HCT116 (cell line): Measurements from ENCODE around the gene SPON1. TPM values are rescaled to one million over a fixed set of nuclear protein-coding genes. Genes with fewer than 3 reads are reported as not detected.

ENCODE experiments used
- ATAC-seq: fragments of 200-7000 bp; cut with Tn5 transposase; 2 replicates; pipeline ENCODE4 v1.9.1; 2020; ENCODE audit warnings: mild to moderate bottlenecking, moderate library complexity
- BruUV-seq: library from RNA; stranded (reverse); fragments of 400-500 nt; replicated peaks from 2 replicates; lab custom pipeline; 2021; lab: Mats Ljungman, UMichigan
- CTCF ChIA-PET: fragments of 300-600 bp; sonication (Branson Sonifier 250); formaldehyde crosslinking; loops from one replicate; lab custom pipeline; 2021; ENCODE audit warnings: antibody characterized with exemption; lab: Charles Lee
- POLR2A ChIA-PET: fragments of 300-600, 350-600 bp; sonication (Branson Sonifier 250); formaldehyde crosslinking; loops from one replicate; lab custom pipeline; 2021; ENCODE audit warnings: antibody characterized with exemption; lab: Charles Lee
- RAD21 ChIA-PET, 2 experiments: fragments of 300-600 bp; sonication (Branson Sonifier 250); formaldehyde crosslinking; loops; one replicate each; lab custom pipeline; 2023; ENCODE audit warnings: low total read pairs in 2 of 2; ENCODE audit not compliant: uncharacterized antibody in 2 of 2, unreplicated experiment in 2 of 2, low non-redundant PET in 1 of 2; lab: Charles Lee
- DNase-seq: peaks from one replicate; pipeline ENCODE4 v3.0.0-alpha.2; 2010; ENCODE audit warnings: low read depth, low spot score
- H2AFZ ChIP-seq: fragments of 200-600 bp; shearing (Covaris generic), sonication (generic); 2 replicates; pipeline ENCODE4 v1.6.1; 2017; ENCODE audit warnings: low read depth, mixed run types, mixed read lengths, antibody characterized with exemption, low read length; ENCODE audit not compliant: poor library complexity, severe bottlenecking
- H3K27ac ChIP-seq: 2 replicates; pipeline ENCODE4 v1.5.1; 2012; ENCODE audit warnings: low read depth, low read length
- H3K27me3 ChIP-seq: fragments of 200-600 bp; sonication (generic); 2 replicates; pipeline ENCODE4 v1.6.1; 2016; ENCODE audit warnings: mixed run types, low read length, mixed read lengths; ENCODE audit not compliant: insufficient read depth
- H3K36me3 ChIP-seq, 2 experiments: fragments of 200-500 bp in 1 of 2; fragments of 200-600 bp in 1 of 2; sonication (Bioruptor generic) in 1 of 2; sonication (generic) in 1 of 2; 2 replicates each; pipeline versions ENCODE4 v1.5.1 to v1.6.1; 2014 to 2016; ENCODE audit warnings: low read length in 2 of 2, inconsistent platforms in 1 of 2, mixed read lengths in 1 of 2, mixed run types in 1 of 2; ENCODE audit not compliant: insufficient read depth in 2 of 2, control insufficient read depth in 1 of 2
- H3K4me1 ChIP-seq, 2 experiments: fragments of 200-600 bp in 1 of 2; sonication (generic) in 1 of 2; 2 replicates each; pipeline versions ENCODE4 v1.5.1 to v1.6.1; 2012 to 2017; ENCODE audit warnings: low read length in 2 of 2, inconsistent platforms in 1 of 2, mild to moderate bottlenecking in 1 of 2, mixed read lengths in 1 of 2, mixed run types in 1 of 2, moderate library complexity in 1 of 2; ENCODE audit not compliant: insufficient read depth in 2 of 2, control insufficient read depth in 1 of 2
- H3K4me2 ChIP-seq: fragments of 200-600 bp; sonication (generic); 2 replicates; pipeline ENCODE4 v1.6.1; 2017; ENCODE audit warnings: mixed run types, low read length, mixed read lengths
- H3K4me3 ChIP-seq, 2 experiments: fragments of 200-600 bp in 1 of 2; sonication (generic) in 1 of 2; replicated peaks in 1 of 2; 2 replicates each; pipeline ENCODE4 v1.5.1; 2011 to 2016; ENCODE audit warnings: low read length in 2 of 2, control low read depth in 1 of 2, low read depth in 1 of 2, mild to moderate bottlenecking in 1 of 2, mixed read lengths in 1 of 2, mixed run types in 1 of 2
- H3K79me2 ChIP-seq: fragments of 200-600 bp; sonication (generic); 2 replicates; pipeline ENCODE4 v1.6.1; 2017; ENCODE audit warnings: mild to moderate bottlenecking, mixed run types, low read length, moderate library complexity, mixed read lengths; ENCODE audit not compliant: insufficient read depth
- H3K9ac ChIP-seq: fragments of 200-600 bp; sonication (generic); 2 replicates; pipeline ENCODE4 v1.6.1; 2016; ENCODE audit warnings: low read length, mixed read lengths
- H3K9me2 ChIP-seq: fragments of 200-600 bp; sonication (generic), shearing (Covaris generic); 2 replicates; pipeline ENCODE4 v1.6.1; 2017; ENCODE audit warnings: mixed run types, mild to moderate bottlenecking, moderate library complexity; ENCODE audit not compliant: insufficient read depth
- H3K9me3 ChIP-seq, 2 experiments: fragments of 200-500 bp in 1 of 2; fragments of 200-600 bp in 1 of 2; sonication (Bioruptor generic) in 1 of 2; sonication (generic) in 1 of 2; 2 replicates each; pipeline ENCODE4 v1.6.1; 2014 to 2017; ENCODE audit warnings: low read length in 2 of 2, mixed read lengths in 2 of 2, inconsistent platforms in 1 of 2, low read depth in 1 of 2, mild to moderate bottlenecking in 1 of 2, mixed run types in 1 of 2, moderate library complexity in 1 of 2; ENCODE audit not compliant: control insufficient read depth in 1 of 2, insufficient read depth in 1 of 2
- H4K20me1 ChIP-seq: fragments of 200-600 bp; sonication (generic), shearing (Covaris generic); 2 replicates; pipeline ENCODE4 v1.6.1; 2017; ENCODE audit warnings: mixed run types, mild to moderate bottlenecking, moderate library complexity; ENCODE audit not compliant: insufficient read depth
- CEBPB ChIP-seq: IDR thresholded peaks from 2 replicates; pipeline ENCODE4 v1.6.1; 2012; ENCODE audit warnings: low read depth
- CTCF ChIP-seq, 3 experiments: fragments of 200-600 bp in 1 of 3; sonication (generic) in 1 of 3; IDR thresholded peaks in 2 of 3; conservative IDR thresholded peaks in 1 of 3; 2 replicates each; pipeline ENCODE4 v1.5.1; 2012 to 2017; ENCODE audit warnings: low read depth in 2 of 3, low read length in 2 of 3, antibody characterized with exemption in 1 of 3, borderline replicate concordance in 1 of 3, control low read depth in 1 of 3, mild to moderate bottlenecking in 1 of 3, mixed read lengths in 1 of 3, mixed run types in 1 of 3, moderate library complexity in 1 of 3; ENCODE audit not compliant: insufficient read depth in 1 of 3
- EZH2phosphoT487 ChIP-seq: fragments of 200-600 bp; IDR thresholded peaks from 2 replicates; pipeline ENCODE4 v1.6.1; 2018; ENCODE audit warnings: antibody characterized with exemption, borderline replicate concordance
- FOSL1 ChIP-seq: IDR thresholded peaks from 2 replicates; pipeline ENCODE4 v1.6.1; 2012; ENCODE audit warnings: low read depth
- JUND ChIP-seq: IDR thresholded peaks from 2 replicates; pipeline ENCODE4 v1.6.1; 2012
- MAX ChIP-seq: IDR thresholded peaks from 2 replicates; pipeline ENCODE4 v1.6.1; 2012
- POLR2A ChIP-seq: IDR thresholded peaks from 2 replicates; pipeline ENCODE4 v1.7.0; 2011; ENCODE audit warnings: borderline replicate concordance; ENCODE audit not compliant: insufficient read depth, insufficient read length; ENCODE audit errors: extremely low read depth
- RAD21 ChIP-seq: IDR thresholded peaks from 2 replicates; pipeline ENCODE4 v1.6.1; 2012; ENCODE audit warnings: low read depth, mild to moderate bottlenecking
- REST ChIP-seq: IDR thresholded peaks from 2 replicates; pipeline ENCODE4 v1.6.1; 2012; ENCODE audit warnings: low read depth
- SRF ChIP-seq: IDR thresholded peaks from 2 replicates; pipeline ENCODE4 v1.6.1; 2012; ENCODE audit warnings: low read depth
- TCF7L2 ChIP-seq: IDR thresholded peaks from 2 replicates; pipeline ENCODE4 v1.7.0; 2011; ENCODE audit warnings: borderline replicate concordance, inconsistent platforms; ENCODE audit not compliant: insufficient read depth, insufficient read length; ENCODE audit errors: extremely low read depth
- ZBTB33 ChIP-seq: IDR thresholded peaks from 2 replicates; pipeline ENCODE4 v1.6.1; 2011; ENCODE audit warnings: mild to moderate bottlenecking, low read length, moderate library complexity; ENCODE audit not compliant: insufficient replicate concordance; ENCODE audit errors: extremely low read depth
- ZFX ChIP-seq: fragments of 450-650 bp; IDR thresholded peaks from 2 replicates; pipeline ENCODE4 v1.6.1; 2017
- ZNF274 ChIP-seq: fragments of 200-500 bp; sonication (Bioruptor generic); IDR thresholded peaks from 2 replicates; pipeline ENCODE4 v1.6.1; 2014; ENCODE audit warnings: mild to moderate bottlenecking, low read depth, low read length, inconsistent platforms
- intact Hi-C: fragments of 100-400 bp; cut with micrococcal nuclease; formaldehyde crosslinking; loops from 2 replicates; pipeline ENCODE4 v1.10.0; 2022
- total RNA-seq: library from RNA; stranded (reverse); gene quantifications from one replicate; pipeline ENCODE4 v1.2.1, GENCODE V29; 2021; ENCODE audit not compliant: unreplicated experiment

The SPON1 gene
- total RNA-seq, 1 experiment from 2014 or later, result 0.17 TPM

GRCh38 chr11:14112721-14113120 is 150.2 kb downstream of the SPON1 start (continued):
- TF ChIP-seq CTCF (IDR thresholded peaks at IDR 0.05 in 2 of 3, conservative IDR thresholded peaks at IDR 0.05 in 1 of 3; ENCODE audit: borderline replicate concordance in 1 of 3, insufficient read depth in 1 of 3, low read depth in 2 of 3, low read length in 2 of 3) (no peak), ZFX (no peak), FOSL1 (no peak), JUND (no peak), CEBPB (no peak), REST (no peak), MAX (no peak)

GRCh38 chr11:14114269-14114668 is 151.7 kb downstream of the SPON1 start:
- Histone ChIP-seq H3K4me2 (no peak overlapping the region), H3K4me1 (no peaks in the 10 kb centered on the region), H3K27me3 (peaks cover 9% of the 10 kb centered on the region; the same call in 1 of the 2 replicates), H2AFZ (no peak overlapping the region), H3K79me2 (no peaks in the 10 kb centered on the region), H4K20me1 (no peaks in the 10 kb centered on the region), H3K9me3 (no peaks in the 10 kb centered on the region), H3K9ac (no peak overlapping the region), H3K27ac (no peak overlapping the region), H3K9me2 (no peaks in the 10 kb centered on the region), H3K4me3 (no peak overlapping the region), H3K36me3 (no peaks in the 10 kb centered on the region)
- no peak for DNase-seq
- ATAC-seq, result no peak
- intact Hi-C loops, result no loop called here
- ChIA-PET CTCF (no interaction called here), POLR2A (no interaction called here), RAD21 (no interaction called here)
- no TSS peak for BruUV-seq
- TF ChIP-seq POLR2A, result no peak
- no peak for TF ChIP-seq EZH2phosphoT487
- no peak for TF ChIP-seq TCF7L2
- no peak for TF ChIP-seq SRF
- no peak for TF ChIP-seq ZBTB33
- no peak for TF ChIP-seq ZNF274
- TF ChIP-seq ZFX, result no peak
- TF ChIP-seq RAD21, result no peak
- TF ChIP-seq REST, result no peak
